ENCODE data around the gene PNLIPRP3.

GRCh38 chr10:116464257-116464656 is 36.6 kb downstream of the PNLIPRP3 start:
- TF ChIP-seq RFX5 (IDR thresholded peaks at IDR 0.05; ENCODE audit: low read depth, low read length) (no peak), MXI1 (IDR thresholded peaks at IDR 0.05; ENCODE audit: borderline replicate concordance, low read depth, low read length) (no peak), NFE2L2 (IDR thresholded peaks at IDR 0.05; ENCODE audit: low read depth, low read length) (no peak), RCOR1 (IDR thresholded peaks at IDR 0.05; ENCODE audit: insufficient replicate concordance, low read length) (no peak), POLR2A (IDR thresholded peaks at IDR 0.05; ENCODE audit: low read depth, low read length) (no peak), SMC3 (IDR thresholded peaks at IDR 0.05; ENCODE audit: low read depth, low read length) (no peak), USF2 (IDR thresholded peaks at IDR 0.05; ENCODE audit: low read depth, low read length) (no peak), BHLHE40 (IDR thresholded peaks at IDR 0.05; ENCODE audit: low read depth, low read length) (no peak), RAD21 (IDR thresholded peaks at IDR 0.05; ENCODE audit: low read length) (no peak)
- TF ChIP-seq, protein P1, sequence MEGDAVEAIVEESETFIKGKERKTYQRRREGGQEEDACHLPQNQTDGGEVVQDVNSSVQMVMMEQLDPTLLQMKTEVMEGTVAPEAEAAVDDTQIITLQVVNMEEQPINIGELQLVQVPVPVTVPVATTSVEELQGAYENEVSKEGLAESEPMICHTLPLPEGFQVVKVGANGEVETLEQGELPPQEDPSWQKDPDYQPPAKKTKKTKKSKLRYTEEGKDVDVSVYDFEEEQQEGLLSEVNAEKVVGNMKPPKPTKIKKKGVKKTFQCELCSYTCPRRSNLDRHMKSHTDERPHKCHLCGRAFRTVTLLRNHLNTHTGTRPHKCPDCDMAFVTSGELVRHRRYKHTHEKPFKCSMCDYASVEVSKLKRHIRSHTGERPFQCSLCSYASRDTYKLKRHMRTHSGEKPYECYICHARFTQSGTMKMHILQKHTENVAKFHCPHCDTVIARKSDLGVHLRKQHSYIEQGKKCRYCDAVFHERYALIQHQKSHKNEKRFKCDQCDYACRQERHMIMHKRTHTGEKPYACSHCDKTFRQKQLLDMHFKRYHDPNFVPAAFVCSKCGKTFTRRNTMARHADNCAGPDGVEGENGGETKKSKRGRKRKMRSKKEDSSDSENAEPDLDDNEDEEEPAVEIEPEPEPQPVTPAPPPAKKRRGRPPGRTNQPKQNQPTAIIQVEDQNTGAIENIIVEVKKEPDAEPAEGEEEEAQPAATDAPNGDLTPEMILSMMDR (conservative IDR thresholded peaks at IDR 0.05; ENCODE audit: low read depth, low read length): no peak
